Measurements from ENCODE around the gene CHTOP. TPM values are rescaled to one million over a fixed set of nuclear protein-coding genes. Genes with fewer than 3 reads are reported as not detected.
"Not testable (repeated sequence)": the region's sequence is repeated elsewhere in the genome, so short reads cannot be mapped to it uniquely, and the experiment has no call there.

Gene CHTOP
- 100 to 1,000 TPM in 1 of 3 donors, 10 to 100 TPM in 2; 37.1 to 112 (median 71.8) TPM for total RNA-seq

- peak; percentile 50 for TF ChIP-seq POLR2A (IDR thresholded peaks at IDR 0.05)
- TF ChIP-seq CTCF (IDR thresholded peaks at IDR 0.05), result peak; percentile 35 to 53 (median 47)
- TF ChIP-seq POLR2AphosphoS5 (IDR thresholded peaks at IDR 0.05), result peak; percentile 89 to 97 (median 95)
- DNase-seq (ENCODE audit: low spot score in 2 of 2), result peak; percentile 98
- Histone ChIP-seq H3K36me3 (no peaks in the 10 kb centered on the region), H3K9me3 (no peaks in the 10 kb centered on the region), H3K4me3 (peak within 1 kb of the TSS; percentile 74 to 86 (median 82)), H3K27ac (peak within 1 kb of the TSS; percentile 99 to 100), H3K27me3 (no peaks in the 10 kb centered on the region), H3K4me1 (no peaks in the 10 kb centered on the region)
- intact Hi-C loops (cut with DNase I; ENCODE audit: low total_unique reads), result no loop called here
These were observed at the start of gene CHTOP for GRCh38 chr1:153633754-153634665. Gene CHTOP (plus strand): TSS chr1:153634066. CDS start chr1:153636589, 2,523 bp downstream.

- TF ChIP-seq CTCF (IDR thresholded peaks at IDR 0.05) (no peak), POLR2A (IDR thresholded peaks at IDR 0.05) (no peak), POLR2AphosphoS5 (IDR thresholded peaks at IDR 0.05) (no peak)
- intact Hi-C loops (cut with DNase I; ENCODE audit: low total_unique reads), result no loop called here
- Histone ChIP-seq H3K27me3 (no peaks in the 10 kb centered on the region), H3K27ac (no peak overlapping the region), H3K4me3 (no peak overlapping the region), H3K4me1 (no peaks in the 10 kb centered on the region), H3K9me3 (no peaks in the 10 kb centered on the region), H3K36me3 (no peaks in the 10 kb centered on the region)
- DNase-seq (ENCODE audit: low spot score in 2 of 2), result no peak
These were observed 48.9 kb upstream of the CHTOP start for GRCh38 chr1:153585006-153585405.

GRCh38 chr1:153586347-153586746, 47.5 kb upstream of the CHTOP start:
- Histone ChIP-seq H3K9me3 (no peaks in the 10 kb centered on the region), H3K4me1 (no peaks in the 10 kb centered on the region), H3K4me3 (no peak overlapping the region), H3K27me3 (no peaks in the 10 kb centered on the region), H3K27ac (no peak overlapping the region), H3K36me3 (no peaks in the 10 kb centered on the region)
- intact Hi-C loops (cut with DNase I; ENCODE audit: low total_unique reads), result no loop called here
- no peak for DNase-seq (ENCODE audit: low spot score in 2 of 2)
- no peak for TF ChIP-seq POLR2AphosphoS5 (IDR thresholded peaks at IDR 0.05)
- no peak for TF ChIP-seq CTCF (IDR thresholded peaks at IDR 0.05)
- TF ChIP-seq POLR2A (IDR thresholded peaks at IDR 0.05), result no peak

- TF ChIP-seq CTCF (IDR thresholded peaks at IDR 0.05) (no peak), POLR2A (IDR thresholded peaks at IDR 0.05) (no peak), POLR2AphosphoS5 (IDR thresholded peaks at IDR 0.05) (no peak)
- intact Hi-C loops (cut with DNase I; ENCODE audit: low total_unique reads), result no loop called here
- H3K27ac ChIP-seq, result no peak overlapping the region
- H3K4me1 ChIP-seq, result no peaks in the 10 kb centered on the region
- H3K9me3 ChIP-seq, result no peaks in the 10 kb centered on the region
- no peak overlapping the region for H3K4me3 ChIP-seq
- no peaks in the 10 kb centered on the region for H3K27me3 ChIP-seq
- DNase-seq (ENCODE audit: low spot score in 2 of 2), result no peak
- H3K36me3 ChIP-seq, result no peaks in the 10 kb centered on the region
These were observed 46.6 kb upstream of the CHTOP start for GRCh38 chr1:153587314-153587713.

- H3K4me3 ChIP-seq; DNase-seq (ENCODE audit: low spot score in 2 of 2); H3K9me3 ChIP-seq; intact Hi-C loops (cut with DNase I; ENCODE audit: low total_unique reads); H3K27me3 ChIP-seq; H3K4me1 ChIP-seq; H3K27ac ChIP-seq; H3K36me3 ChIP-seq: not testable (repeated sequence)
These were observed 45.8 kb upstream of the CHTOP start for GRCh38 chr1:153588033-153588432.

Measured in breast epithelium (tissue), 4 donors.